Measurements from ENCODE around the gene MST1R.

MST1R gene

DNA sequence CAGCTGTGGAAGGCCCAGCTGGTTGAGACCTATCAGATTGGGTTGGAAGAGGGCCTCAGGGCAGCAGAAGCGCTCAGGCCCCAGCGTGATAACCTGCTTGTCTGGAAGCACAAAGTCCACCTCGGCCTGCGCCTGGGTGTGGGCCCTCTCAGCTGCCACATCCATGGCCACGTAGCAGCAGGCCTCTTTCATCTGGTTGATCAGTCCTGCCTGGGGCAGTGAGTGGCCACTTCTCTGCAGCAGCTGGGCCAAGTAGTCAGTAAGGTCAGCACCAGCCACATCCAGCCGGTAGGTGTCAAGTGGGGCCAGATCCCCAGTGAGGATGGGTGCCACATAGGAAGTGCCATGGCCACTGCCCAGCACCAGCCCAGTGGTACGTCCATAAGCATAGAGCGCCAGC is 30.1 kb downstream of the MST1R start:
- no peaks in the 10 kb centered on the region for H3K9me3 ChIP-seq (ENCODE audit: insufficient read depth, low read length)
- peaks cover 23% of the 10 kb centered on the region for H3K27me3 ChIP-seq (ENCODE audit: insufficient read depth, insufficient read length)
- TF ChIP-seq YY1 (IDR thresholded peaks at IDR 0.05; ENCODE audit: insufficient read depth, insufficient read length) (no peak), SUZ12 (IDR thresholded peaks at IDR 0.05; ENCODE audit: extremely low read depth, insufficient read depth, insufficient read length) (no peak), ZNF274 (IDR thresholded peaks at IDR 0.05; ENCODE audit: low read depth, low read length) (no peak)
- peaks cover 14% of the 10 kb centered on the region for H3K4me1 ChIP-seq (ENCODE audit: insufficient read depth, insufficient read length)
- no peak for DNase-seq (ENCODE audit: low read depth, low spot score)
- H3K4me3 ChIP-seq (ENCODE audit: insufficient read length, low read depth), result no peak overlapping the region
- no peaks in the 10 kb centered on the region for H3K36me3 ChIP-seq (ENCODE audit: insufficient read depth, insufficient read length, low read length)
- no peak overlapping the region for H3K9ac ChIP-seq (ENCODE audit: insufficient read length, low read depth)

DNA sequence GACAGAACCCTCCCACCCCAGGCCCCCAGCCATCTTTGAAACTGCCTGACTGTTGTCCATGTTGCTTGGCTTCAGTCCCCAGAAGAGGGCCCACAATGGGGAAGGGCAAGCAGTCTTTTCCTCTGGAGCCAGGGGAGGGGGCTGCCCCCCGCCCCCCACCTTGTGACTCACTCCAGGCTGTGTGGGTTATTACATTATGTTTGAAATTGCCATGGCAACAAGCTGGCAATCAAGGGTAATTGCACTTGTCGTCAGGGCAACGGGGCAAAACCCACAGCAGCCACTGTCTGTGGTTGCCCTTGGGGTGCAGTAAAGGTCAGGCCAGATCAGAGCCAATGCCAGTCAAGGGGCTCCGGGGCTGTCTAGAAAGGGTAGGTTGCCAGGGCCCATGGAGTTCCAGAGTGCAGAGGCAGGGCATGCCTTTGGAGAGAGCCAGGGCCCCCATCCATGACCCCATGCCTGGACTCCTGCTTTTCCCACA is 30.8 kb downstream of the MST1R start:
- peaks cover 23% of the 10 kb centered on the region for H3K27me3 ChIP-seq (ENCODE audit: insufficient read depth, insufficient read length)
- H3K36me3 ChIP-seq (ENCODE audit: insufficient read depth, insufficient read length, low read length), result no peaks in the 10 kb centered on the region
- no peak for TF ChIP-seq ZNF274 (IDR thresholded peaks at IDR 0.05; ENCODE audit: low read depth, low read length)
- no peak for TF ChIP-seq SUZ12 (IDR thresholded peaks at IDR 0.05; ENCODE audit: extremely low read depth, insufficient read depth, insufficient read length)
- TF ChIP-seq YY1 (IDR thresholded peaks at IDR 0.05; ENCODE audit: insufficient read depth, insufficient read length), result no peak
- H3K4me1 ChIP-seq (ENCODE audit: insufficient read depth, insufficient read length), result peaks cover 18% of the 10 kb centered on the region
- no peak for DNase-seq (ENCODE audit: low read depth, low spot score)
- no peak overlapping the region for H3K4me3 ChIP-seq (ENCODE audit: insufficient read length, low read depth)
- H3K9me3 ChIP-seq (ENCODE audit: insufficient read depth, low read length), result no peaks in the 10 kb centered on the region
- no peak overlapping the region for H3K9ac ChIP-seq (ENCODE audit: insufficient read length, low read depth)

- peaks cover 23% of the 10 kb centered on the region for H3K27me3 ChIP-seq (ENCODE audit: insufficient read depth, insufficient read length)
- peaks cover 29% of the 10 kb centered on the region for H3K4me1 ChIP-seq (ENCODE audit: insufficient read depth, insufficient read length)
- H3K4me3 ChIP-seq (ENCODE audit: insufficient read length, low read depth), result no peak overlapping the region
- no peaks in the 10 kb centered on the region for H3K36me3 ChIP-seq (ENCODE audit: insufficient read depth, insufficient read length, low read length)
- H3K9me3 ChIP-seq (ENCODE audit: insufficient read depth, low read length), result no peaks in the 10 kb centered on the region
- no peak for TF ChIP-seq YY1 (IDR thresholded peaks at IDR 0.05; ENCODE audit: insufficient read depth, insufficient read length)
- no peak for TF ChIP-seq ZNF274 (IDR thresholded peaks at IDR 0.05; ENCODE audit: low read depth, low read length)
- TF ChIP-seq SUZ12 (IDR thresholded peaks at IDR 0.05; ENCODE audit: extremely low read depth, insufficient read depth, insufficient read length), result no peak
- no peak overlapping the region for H3K9ac ChIP-seq (ENCODE audit: insufficient read length, low read depth)
- no peak for DNase-seq (ENCODE audit: low read depth, low spot score)
Measured at GRCh38 chr3:49871531-49872153, 32.0 kb downstream of the MST1R start.

GRCh38 chr3:49869525-49870126 is 34.0 kb downstream of the MST1R start, which contains the start of gene CAMKV:
TSS of gene CAMKV (minus strand) at chr3:49869906. CDS start at chr3:49862388, 7,518 bp downstream.
- Histone ChIP-seq H3K4me1 (ENCODE audit: insufficient read depth, insufficient read length) (peaks cover 33% of the 10 kb centered on the region), H3K36me3 (ENCODE audit: insufficient read depth, insufficient read length, low read length) (no peaks in the 10 kb centered on the region), H3K9ac (ENCODE audit: insufficient read length, low read depth) (peak within 1 kb of the TSS; percentile 83), H3K9me3 (ENCODE audit: insufficient read depth, low read length) (no peaks in the 10 kb centered on the region), H3K4me3 (ENCODE audit: insufficient read length, low read depth) (peak within 1 kb of the TSS; percentile 61), H3K27me3 (ENCODE audit: insufficient read depth, insufficient read length) (peaks cover 23% of the 10 kb centered on the region)
- DNase-seq (ENCODE audit: low read depth, low spot score), result no peak
- no peak for TF ChIP-seq YY1 (IDR thresholded peaks at IDR 0.05; ENCODE audit: insufficient read depth, insufficient read length)
- TF ChIP-seq SUZ12 (IDR thresholded peaks at IDR 0.05; ENCODE audit: extremely low read depth, insufficient read depth, insufficient read length), result no peak
- TF ChIP-seq ZNF274 (IDR thresholded peaks at IDR 0.05; ENCODE audit: low read depth, low read length), result no peak

DNA sequence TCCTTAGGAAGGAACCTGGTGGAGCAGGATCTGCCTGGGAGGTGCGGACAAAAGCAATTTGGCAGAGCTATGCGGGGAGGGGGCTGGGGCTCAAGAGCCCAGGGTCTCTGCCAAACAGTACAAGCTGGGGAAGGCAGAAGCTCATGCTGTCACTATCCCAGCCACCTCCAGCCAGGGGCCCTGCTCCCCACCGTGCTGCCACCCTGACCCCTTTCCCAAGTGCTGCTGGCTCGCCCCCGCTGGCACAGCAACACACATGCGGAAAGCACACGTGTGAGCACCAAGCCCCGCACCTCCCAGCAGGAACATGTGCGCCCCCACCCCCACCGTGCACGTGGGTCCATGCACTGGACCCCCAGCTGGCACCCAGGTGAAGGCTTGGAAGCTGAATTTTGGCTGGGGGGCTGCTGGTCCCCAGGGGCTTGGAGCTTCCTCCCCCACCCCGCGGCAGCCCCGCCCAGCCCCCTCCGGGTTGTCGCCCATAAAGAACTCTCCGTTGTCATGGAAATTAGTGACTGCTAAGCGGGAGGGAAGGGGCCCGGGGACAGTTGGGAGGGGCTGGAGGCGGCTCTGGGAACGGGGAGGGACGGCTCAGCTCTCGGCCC is 34.7 kb downstream of the MST1R start:
- DNase-seq (ENCODE audit: low read depth, low spot score), result no peak
- peak overlapping the region; percentile 83 for H3K9ac ChIP-seq (ENCODE audit: insufficient read length, low read depth)
- TF ChIP-seq SUZ12 (IDR thresholded peaks at IDR 0.05; ENCODE audit: extremely low read depth, insufficient read depth, insufficient read length) (no peak), ZNF274 (IDR thresholded peaks at IDR 0.05; ENCODE audit: low read depth, low read length) (no peak), YY1 (IDR thresholded peaks at IDR 0.05; ENCODE audit: insufficient read depth, insufficient read length) (no peak)
- H3K9me3 ChIP-seq (ENCODE audit: insufficient read depth, low read length), result no peaks in the 10 kb centered on the region
- H3K4me3 ChIP-seq (ENCODE audit: insufficient read length, low read depth), result peak overlapping the region; percentile 61
- no peaks in the 10 kb centered on the region for H3K36me3 ChIP-seq (ENCODE audit: insufficient read depth, insufficient read length, low read length)
- H3K27me3 ChIP-seq (ENCODE audit: insufficient read depth, insufficient read length), result peaks cover 23% of the 10 kb centered on the region
- H3K4me1 ChIP-seq (ENCODE audit: insufficient read depth, insufficient read length), result peaks cover 37% of the 10 kb centered on the region

GRCh38 chr3:49867871-49868321 is 35.8 kb downstream of the MST1R start:
- Histone ChIP-seq H3K4me3 (ENCODE audit: insufficient read length, low read depth) (no peak overlapping the region), H3K9me3 (ENCODE audit: insufficient read depth, low read length) (no peaks in the 10 kb centered on the region), H3K9ac (ENCODE audit: insufficient read length, low read depth) (no peak overlapping the region), H3K27me3 (ENCODE audit: insufficient read depth, insufficient read length) (peaks cover 23% of the 10 kb centered on the region), H3K36me3 (ENCODE audit: insufficient read depth, insufficient read length, low read length) (no peaks in the 10 kb centered on the region), H3K4me1 (ENCODE audit: insufficient read depth, insufficient read length) (peaks cover 37% of the 10 kb centered on the region)
- DNase-seq (ENCODE audit: low read depth, low spot score), result peak; percentile 77
- TF ChIP-seq ZNF274 (IDR thresholded peaks at IDR 0.05; ENCODE audit: low read depth, low read length) (no peak), YY1 (IDR thresholded peaks at IDR 0.05; ENCODE audit: insufficient read depth, insufficient read length) (no peak), SUZ12 (IDR thresholded peaks at IDR 0.05; ENCODE audit: extremely low read depth, insufficient read depth, insufficient read length) (no peak)

DNA sequence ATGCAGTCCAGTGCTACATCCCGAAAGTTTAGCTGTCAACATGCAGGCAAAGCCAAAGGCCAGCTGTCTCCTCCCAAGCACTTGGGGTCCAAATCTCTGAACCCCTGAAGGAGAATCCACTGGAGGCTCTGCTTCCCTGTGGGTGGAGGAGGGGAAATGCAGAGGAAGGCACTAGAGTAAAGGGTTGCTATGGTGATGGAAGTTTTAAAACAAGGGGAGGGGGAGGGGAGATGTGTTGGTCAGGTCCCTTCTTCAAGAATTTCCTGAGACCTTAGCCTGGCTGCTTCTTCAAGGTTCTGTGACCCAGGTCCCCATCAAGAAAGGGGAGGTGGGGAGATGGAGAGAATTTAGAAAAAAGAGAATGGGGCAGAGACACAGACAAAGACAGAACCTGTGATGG is 36.3 kb downstream of the MST1R start:
- H3K4me1 ChIP-seq (ENCODE audit: insufficient read depth, insufficient read length), result peaks cover 37% of the 10 kb centered on the region
- TF ChIP-seq YY1 (IDR thresholded peaks at IDR 0.05; ENCODE audit: insufficient read depth, insufficient read length) (no peak), ZNF274 (IDR thresholded peaks at IDR 0.05; ENCODE audit: low read depth, low read length) (no peak), SUZ12 (IDR thresholded peaks at IDR 0.05; ENCODE audit: extremely low read depth, insufficient read depth, insufficient read length) (no peak)
- no peak for DNase-seq (ENCODE audit: low read depth, low spot score)
- H3K36me3 ChIP-seq (ENCODE audit: insufficient read depth, insufficient read length, low read length), result no peaks in the 10 kb centered on the region
- H3K4me3 ChIP-seq (ENCODE audit: insufficient read length, low read depth), result no peak overlapping the region
- H3K9ac ChIP-seq (ENCODE audit: insufficient read length, low read depth), result no peak overlapping the region
- peaks cover 23% of the 10 kb centered on the region for H3K27me3 ChIP-seq (ENCODE audit: insufficient read depth, insufficient read length)
- no peaks in the 10 kb centered on the region for H3K9me3 ChIP-seq (ENCODE audit: insufficient read depth, low read length)
